CD4-positive, CD25-positive, alpha-beta regulatory T cell (primary cell): ENCODE data around the gene TBKBP1. TPM values are rescaled to one million over a fixed set of nuclear protein-coding genes. Genes with fewer than 3 reads are reported as not detected.
"Not testable (repeated sequence)": the region's sequence is repeated elsewhere in the genome, so short reads cannot be mapped to it uniquely, and the experiment has no call there.

Experiments used
- ATAC-seq, 2 donors: fragments of 150-1000 bp; cut with Tn5 transposase; one replicate each; pipeline ENCODE4 v1.10.0; 2021; ENCODE audit warnings: low read depth in 2 of 2, moderate number of reproducible peaks in 2 of 2, moderate library complexity in 1 of 2
- DNase-seq, 3 donors: peaks; one replicate each; pipeline versions ENCODE4 v3.0.0 to v3.0.0-alpha.2; 2012 to 2022; ENCODE audit warnings: mixed read lengths in 1 of 3
- H3K27ac ChIP-seq: one replicate; pipeline ENCODE4 v1.7.0; 2013; ENCODE audit warnings: mild to moderate bottlenecking, low read length; ENCODE audit not compliant: insufficient read depth, poor library complexity, severe bottlenecking
- H3K27me3 ChIP-seq: one replicate; pipeline ENCODE4 v1.7.0; 2013; ENCODE audit warnings: low read length; ENCODE audit not compliant: control insufficient read depth, insufficient read depth
- H3K36me3 ChIP-seq: one replicate; pipeline ENCODE4 v1.7.0; 2013; ENCODE audit warnings: mild to moderate bottlenecking, low read length, moderate library complexity; ENCODE audit not compliant: control insufficient read depth, insufficient read depth
- H3K4me1 ChIP-seq: 2 replicates; pipeline ENCODE4 v1.7.0; 2013; ENCODE audit warnings: mild to moderate bottlenecking, low read length; ENCODE audit not compliant: insufficient read depth, control insufficient read depth, poor library complexity, severe bottlenecking
- H3K4me3 ChIP-seq: one replicate; pipeline ENCODE4 v1.7.0; 2013; ENCODE audit warnings: low read depth, mild to moderate bottlenecking, low read length, moderate library complexity
- H3K9me3 ChIP-seq, 2 experiments: 1 replicate in 1 of 2; 2 replicates in 1 of 2; pipeline ENCODE4 v1.7.0; 2013; ENCODE audit warnings: low read length in 2 of 2, mild to moderate bottlenecking in 1 of 2, moderate library complexity in 1 of 2; ENCODE audit not compliant: control insufficient read depth in 2 of 2
- H3K27ac Mint-ChIP-seq, 3 donors: one replicate each; pipeline ENCODE4 v1.8.0; 2020 to 2022; ENCODE audit warnings: mild to moderate bottlenecking in 3 of 3, mixed read lengths in 3 of 3, moderate library complexity in 2 of 3
- H3K27me3 Mint-ChIP-seq: one replicate; pipeline ENCODE4 v1.8.0; 2022; ENCODE audit warnings: mild to moderate bottlenecking, mixed read lengths
- H3K36me3 Mint-ChIP-seq: one replicate; pipeline ENCODE4 v1.8.0; 2020; ENCODE audit warnings: mixed read lengths
- H3K4me1 Mint-ChIP-seq, 4 donors: one replicate each; pipeline ENCODE4 v1.8.0; 2020 to 2022; ENCODE audit warnings: mixed read lengths in 4 of 4, mild to moderate bottlenecking in 1 of 4
- H3K4me3 Mint-ChIP-seq, 4 donors: one replicate each; pipeline ENCODE4 v1.8.0; 2020 to 2022; ENCODE audit warnings: mild to moderate bottlenecking in 4 of 4, mixed read lengths in 4 of 4, moderate library complexity in 3 of 4
- H3K9me3 Mint-ChIP-seq, 7 donors: one replicate each; pipeline ENCODE4 v1.8.0; 2020 to 2022; ENCODE audit warnings: mixed read lengths in 7 of 7, mild to moderate bottlenecking in 3 of 7, moderate library complexity in 2 of 7
- polyA plus RNA-seq, 4 donors: library from polyadenylated mRNA; unstranded; fragments of 300-500 nt; fragmentation: Illumina TruSeq; gene quantifications; one replicate each; pipeline ENCODE4 v1.2.3, GENCODE V29; 2021
- total RNA-seq: library from RNA; stranded (reverse); gene quantifications from one replicate; pipeline ENCODE4 v1.2.3, GENCODE V29; 2022

Gene TBKBP1
- total and polyA plus RNA-seq, 5 donors from 2014 or later = 0.11 to 6.1 (median 0.53) TPM

GRCh38 chr17:47682727-47683126, 11.2 kb upstream of the TBKBP1 start:
- ATAC-seq, H3K27ac ChIP-seq, DNase-seq, H3K9me3 Mint-ChIP-seq, H3K4me3 Mint-ChIP-seq, H3K4me3 ChIP-seq, H3K4me1 ChIP-seq, H3K27me3 Mint-ChIP-seq, H3K27me3 ChIP-seq, H3K9me3 ChIP-seq: not testable (repeated sequence)
- peaks cover 50% of the 10 kb centered on the region for H3K36me3 Mint-ChIP-seq
- peaks cover 0 to 18% (median 3%) of the 10 kb centered on the region in 4 donors for H3K4me1 Mint-ChIP-seq
- peak overlapping the region in 1 of 3 donors; percentile 77 for H3K27ac Mint-ChIP-seq
- H3K36me3 ChIP-seq = peaks cover 72% of the 10 kb centered on the region

- Mint-ChIP-seq H3K27me3 (no peaks in the 10 kb centered on the region), H3K4me3 (peak overlapping the region in 1 of 4 donors; percentile 21), H3K36me3 (peaks cover 43% of the 10 kb centered on the region), H3K27ac (peak overlapping the region in 1 of 3 donors; percentile 73), H3K9me3 (no peaks in the 10 kb centered on the region), H3K4me1 (peaks cover 0 to 18% (median 3%) of the 10 kb centered on the region in 4 donors)
- H3K36me3 ChIP-seq = peaks cover 59% of the 10 kb centered on the region
- no peaks in the 10 kb centered on the region for H3K27me3 ChIP-seq
- H3K4me3 ChIP-seq = no peak overlapping the region
- no peak overlapping the region for H3K27ac ChIP-seq
- no peak for DNase-seq
- H3K9me3 ChIP-seq = no peaks in the 10 kb centered on the region
- no peak for ATAC-seq
- H3K4me1 ChIP-seq = no peaks in the 10 kb centered on the region
Observed at GRCh38 chr17:47684025-47684424, 9.9 kb upstream of the TBKBP1 start.

GRCh38 chr17:47684535-47685193, 9.3 kb upstream of the TBKBP1 start:
- ATAC-seq (no peak), DNase-seq (no peak)
- peaks cover 43% of the 10 kb centered on the region for H3K36me3 Mint-ChIP-seq
- no peak overlapping the region for H3K4me3 Mint-ChIP-seq
- peaks cover 54% of the 10 kb centered on the region for H3K36me3 ChIP-seq
- H3K9me3 ChIP-seq = no peaks in the 10 kb centered on the region
- H3K27me3 ChIP-seq = no peaks in the 10 kb centered on the region
- no peaks in the 10 kb centered on the region for H3K9me3 Mint-ChIP-seq
- H3K4me3 ChIP-seq = no peak overlapping the region
- peak overlapping the region in 1 of 3 donors; percentile 73 for H3K27ac Mint-ChIP-seq
- H3K27me3 Mint-ChIP-seq = no peaks in the 10 kb centered on the region
- H3K27ac ChIP-seq = no peak overlapping the region
- H3K4me1 Mint-ChIP-seq = peaks cover 0 to 18% (median 3%) of the 10 kb centered on the region in 4 donors
- no peaks in the 10 kb centered on the region for H3K4me1 ChIP-seq

GRCh38 chr17:47685556-47686275, 8.2 kb upstream of the TBKBP1 start:
- H3K4me3 ChIP-seq = no peak overlapping the region
- H3K9me3 ChIP-seq = no peaks in the 10 kb centered on the region
- peaks cover 0 to 18% (median 3%) of the 10 kb centered on the region in 4 donors for H3K4me1 Mint-ChIP-seq
- no peaks in the 10 kb centered on the region for H3K9me3 Mint-ChIP-seq
- no peak overlapping the region for H3K4me3 Mint-ChIP-seq
- peaks cover 33% of the 10 kb centered on the region for H3K36me3 Mint-ChIP-seq
- H3K4me1 ChIP-seq = no peaks in the 10 kb centered on the region
- H3K36me3 ChIP-seq = peaks cover 43% of the 10 kb centered on the region
- no peaks in the 10 kb centered on the region for H3K27me3 ChIP-seq
- no peaks in the 10 kb centered on the region for H3K27me3 Mint-ChIP-seq
- peak overlapping the region in 2 of 3 donors; percentile 21 to 61 for H3K27ac Mint-ChIP-seq
- no peak overlapping the region for H3K27ac ChIP-seq
- no peak for ATAC-seq
- no peak for DNase-seq

GRCh38 chr17:47686276-47686635, 7.7 kb upstream of the TBKBP1 start:
- no peak overlapping the region for H3K27ac ChIP-seq
- Mint-ChIP-seq H3K27ac (peak overlapping the region in 1 of 3 donors; percentile 61), H3K27me3 (no peaks in the 10 kb centered on the region), H3K4me3 (no peak overlapping the region), H3K9me3 (no peaks in the 10 kb centered on the region), H3K36me3 (peaks cover 32% of the 10 kb centered on the region), H3K4me1 (peaks cover 0 to 18% (median 3%) of the 10 kb centered on the region in 4 donors)
- peaks cover 39% of the 10 kb centered on the region for H3K36me3 ChIP-seq
- ATAC-seq (no peak), DNase-seq (no peak)
- no peak overlapping the region for H3K4me3 ChIP-seq
- H3K27me3 ChIP-seq = no peaks in the 10 kb centered on the region
- no peaks in the 10 kb centered on the region for H3K4me1 ChIP-seq
- no peaks in the 10 kb centered on the region for H3K9me3 ChIP-seq

- no peak overlapping the region for H3K4me3 Mint-ChIP-seq
Observed at GRCh38 chr17:47686664-47687327, 7.2 kb upstream of the TBKBP1 start.

GRCh38 chr17:47687328-47687690, 6.7 kb upstream of the TBKBP1 start:
- no peak overlapping the region for H3K4me3 Mint-ChIP-seq
- H3K4me1 ChIP-seq = no peaks in the 10 kb centered on the region
- H3K4me1 Mint-ChIP-seq = peaks cover 0 to 17% (median 2%) of the 10 kb centered on the region in 4 donors
- peak overlapping the region in 1 of 3 donors; percentile 12 for H3K27ac Mint-ChIP-seq
- peaks cover 2% of the 10 kb centered on the region for H3K27me3 Mint-ChIP-seq
- H3K27me3 ChIP-seq = no peaks in the 10 kb centered on the region
- no peak overlapping the region for H3K4me3 ChIP-seq
- H3K9me3 Mint-ChIP-seq = no peaks in the 10 kb centered on the region
- no peak for DNase-seq
- no peaks in the 10 kb centered on the region for H3K9me3 ChIP-seq
- peaks cover 27% of the 10 kb centered on the region for H3K36me3 Mint-ChIP-seq
- H3K27ac ChIP-seq = no peak overlapping the region
- H3K36me3 ChIP-seq = peaks cover 28% of the 10 kb centered on the region
- no peak for ATAC-seq

More at GRCh38 chr17:47686664-47687327, 7.2 kb upstream of the TBKBP1 start:
- Mint-ChIP-seq H3K4me1 (peaks cover 0 to 19% (median 3%) of the 10 kb centered on the region in 4 donors), H3K27me3 (no peaks in the 10 kb centered on the region), H3K27ac (peak overlapping the region in 1 of 3 donors; percentile 61), H3K9me3 (no peaks in the 10 kb centered on the region), H3K36me3 (peaks cover 32% of the 10 kb centered on the region)
- Histone ChIP-seq H3K4me3 (no peak overlapping the region), H3K4me1 (no peaks in the 10 kb centered on the region), H3K36me3 (peaks cover 34% of the 10 kb centered on the region), H3K27ac (no peak overlapping the region), H3K27me3 (no peaks in the 10 kb centered on the region), H3K9me3 (no peaks in the 10 kb centered on the region)
- DNase-seq (no peak), ATAC-seq (no peak)
